Lung (tissue), 12 donors: ENCODE data around the gene TEAD4. TPM values are rescaled to one million over a fixed set of nuclear protein-coding genes. Genes with fewer than 3 reads are reported as not detected.

Source experiments
- ATAC-seq: fragments of 200-7000 bp; cut with Tn5 transposase; one replicate; pipeline ENCODE4 v1.9.1; 2020; ENCODE audit warnings: moderate number of reproducible peaks; ENCODE audit not compliant: insufficient read depth, low FRiP score
- DNase-seq, 3 donors: peaks; one replicate each; pipeline ENCODE4 v3.0.0-alpha.2; 2013 to 2017
- H3K27ac ChIP-seq, 2 donors: one replicate each; pipeline ENCODE4 v1.5.1; 2013; ENCODE audit warnings: mild to moderate bottlenecking in 2 of 2, moderate library complexity in 2 of 2, control low read depth in 1 of 2, inconsistent platforms in 1 of 2, low read depth in 1 of 2, low read length in 1 of 2
- H3K27me3 ChIP-seq, 3 donors: one replicate each; pipeline ENCODE4 v1.5.1; 2013; ENCODE audit warnings: low read length in 2 of 3; ENCODE audit not compliant: control insufficient read depth in 3 of 3, insufficient read depth in 3 of 3
- H3K36me3 ChIP-seq, 4 donors: one replicate each; pipeline ENCODE4 v1.5.1; 2013; ENCODE audit warnings: low read length in 4 of 4, mild to moderate bottlenecking in 1 of 4, moderate library complexity in 1 of 4; ENCODE audit not compliant: control insufficient read depth in 4 of 4, insufficient read depth in 4 of 4
- H3K4me1 ChIP-seq, 5 donors: one replicate each; pipeline ENCODE4 v1.5.1; 2013; ENCODE audit warnings: low read length in 5 of 5, mild to moderate bottlenecking in 2 of 5, moderate library complexity in 1 of 5; ENCODE audit not compliant: control insufficient read depth in 5 of 5, insufficient read depth in 5 of 5
- H3K4me3 ChIP-seq: one replicate; pipeline ENCODE4 v1.5.1; 2013; ENCODE audit warnings: mild to moderate bottlenecking, control low read depth, moderate library complexity
- H3K9ac ChIP-seq, 2 donors: one replicate each; pipeline ENCODE4 v1.5.1; 2013; ENCODE audit warnings: low read length in 2 of 2, control low read depth in 1 of 2; ENCODE audit not compliant: insufficient read depth in 1 of 2
- H3K9me3 ChIP-seq, 4 donors: one replicate each; pipeline ENCODE4 v1.5.1; 2013; ENCODE audit warnings: low read length in 3 of 4, mild to moderate bottlenecking in 1 of 4, moderate library complexity in 1 of 4; ENCODE audit not compliant: control insufficient read depth in 4 of 4, insufficient read depth in 3 of 4
- WGBS, 2 donors: extraction: QIAGEN DNeasy Blood & Tissue Kit; methylation state at CpG; one replicate each; pipeline ENCODE4 v1.1.7; 2013; 5-methylcytosine and 5-hydroxymethylcytosine counted together
- polyA plus RNA-seq, 2 donors: library from polyadenylated mRNA; stranded (reverse); fragments of 200-250 nt; gene quantifications; one replicate each; pipeline ENCODE4 v1.2.1, GENCODE V29; 2013
- total RNA-seq, 2 donors: library from RNA; depleted of rRNA in 1 of 2; stranded (reverse); fragments of >200 nt in 1 of 2; gene quantifications; one replicate each; pipeline ENCODE4 v1.2.1, GENCODE V29; 2014 to 2021
- TF ChIP-seq, protein P1 (sequence below): IDR thresholded peaks from 2 replicates; pipeline ENCODE4 v1.5.1; 2012; ENCODE audit warnings: mild to moderate bottlenecking; ENCODE audit errors: control extremely low read depth, extremely low read depth
- donor health status: control.
- donor health status: control.
- donor health status: Bipolar disorder and iron deficiency.
- donor health status: healthy.
- donor health status: DM: yes; HTN: yes; CAD: no.

The TEAD4 gene
- total and polyA plus RNA-seq, 4 donors = 7.1 to 36.3 (median 28.8) TPM

DNA sequence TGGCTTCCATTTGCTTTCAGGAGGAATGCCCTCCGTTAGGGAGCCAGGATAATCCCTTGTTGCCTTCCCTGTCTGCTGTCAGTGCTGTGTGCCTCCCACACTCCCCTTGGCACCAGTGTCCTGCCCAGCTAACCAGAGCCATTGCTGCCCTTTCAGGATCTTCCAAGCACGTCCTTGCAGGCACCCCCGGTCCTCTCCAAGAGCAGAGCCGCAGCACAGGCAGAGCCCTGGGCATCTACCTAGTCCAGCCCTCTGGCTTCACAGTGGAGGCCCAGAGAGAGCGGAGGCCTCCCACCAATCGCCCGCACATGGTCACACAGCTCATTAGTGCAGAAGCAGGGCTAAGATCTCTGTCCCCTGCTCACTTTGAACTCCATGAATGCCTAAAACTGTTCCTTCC, 79.0 kb downstream of the TEAD4 start:
- H3K9me3 ChIP-seq = no peaks in the 10 kb centered on the region
- no peaks in the 10 kb centered on the region for H3K27me3 ChIP-seq
- no peak overlapping the region for H3K9ac ChIP-seq
- H3K4me1 ChIP-seq = no peaks in the 10 kb centered on the region
- WGBS, 2 donors = 86 to 88% methylated on average over 7 of the region's 7 CpGs
- ATAC-seq (no peak), DNase-seq (no peak)
- TF ChIP-seq, protein P1, sequence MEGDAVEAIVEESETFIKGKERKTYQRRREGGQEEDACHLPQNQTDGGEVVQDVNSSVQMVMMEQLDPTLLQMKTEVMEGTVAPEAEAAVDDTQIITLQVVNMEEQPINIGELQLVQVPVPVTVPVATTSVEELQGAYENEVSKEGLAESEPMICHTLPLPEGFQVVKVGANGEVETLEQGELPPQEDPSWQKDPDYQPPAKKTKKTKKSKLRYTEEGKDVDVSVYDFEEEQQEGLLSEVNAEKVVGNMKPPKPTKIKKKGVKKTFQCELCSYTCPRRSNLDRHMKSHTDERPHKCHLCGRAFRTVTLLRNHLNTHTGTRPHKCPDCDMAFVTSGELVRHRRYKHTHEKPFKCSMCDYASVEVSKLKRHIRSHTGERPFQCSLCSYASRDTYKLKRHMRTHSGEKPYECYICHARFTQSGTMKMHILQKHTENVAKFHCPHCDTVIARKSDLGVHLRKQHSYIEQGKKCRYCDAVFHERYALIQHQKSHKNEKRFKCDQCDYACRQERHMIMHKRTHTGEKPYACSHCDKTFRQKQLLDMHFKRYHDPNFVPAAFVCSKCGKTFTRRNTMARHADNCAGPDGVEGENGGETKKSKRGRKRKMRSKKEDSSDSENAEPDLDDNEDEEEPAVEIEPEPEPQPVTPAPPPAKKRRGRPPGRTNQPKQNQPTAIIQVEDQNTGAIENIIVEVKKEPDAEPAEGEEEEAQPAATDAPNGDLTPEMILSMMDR = no peak
- H3K4me3 ChIP-seq = no peak overlapping the region
- H3K27ac ChIP-seq = no peak overlapping the region
- peaks cover 0 to 32% (median 0%) of the 10 kb centered on the region in 4 donors for H3K36me3 ChIP-seq

DNA sequence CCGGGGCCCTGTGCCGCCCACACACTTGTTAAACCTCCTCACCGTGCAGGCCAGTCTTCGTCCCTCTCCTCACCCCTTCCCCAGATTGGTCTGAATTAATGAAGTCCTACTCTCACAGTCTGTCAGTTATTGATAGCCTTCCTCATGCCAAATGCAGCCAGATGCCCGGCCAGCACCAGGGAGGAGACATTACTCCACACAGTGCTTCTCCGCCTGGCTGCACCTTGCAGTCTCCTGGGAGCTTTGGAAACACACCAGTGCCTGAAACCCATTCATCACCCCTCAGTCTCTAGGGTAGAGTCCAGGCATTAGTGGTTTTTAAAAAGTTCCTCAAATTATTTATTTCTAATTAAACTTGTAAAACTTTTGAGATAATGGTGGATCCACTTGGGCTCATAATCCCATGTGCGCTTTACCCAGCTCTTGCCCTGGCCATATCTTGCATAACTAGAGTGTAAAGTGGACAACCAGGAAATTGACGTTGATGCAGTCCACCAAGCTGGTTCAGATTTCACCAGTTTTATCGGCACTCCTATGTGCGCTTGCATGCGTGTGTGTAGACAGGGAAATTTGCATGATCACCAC, 79.8 kb downstream of the TEAD4 start:
- Histone ChIP-seq H3K9ac (no peak overlapping the region), H3K27ac (no peak overlapping the region), H3K9me3 (no peaks in the 10 kb centered on the region), H3K27me3 (no peaks in the 10 kb centered on the region), H3K4me1 (no peaks in the 10 kb centered on the region), H3K36me3 (peaks cover 0 to 32% (median 0%) of the 10 kb centered on the region in 4 donors), H3K4me3 (no peak overlapping the region)
- WGBS, 2 donors = 90 to 92% methylated on average over 11 of the region's 11 CpGs
- ATAC-seq (no peak), DNase-seq (no peak)
- TF ChIP-seq, protein P1 = no peak

DNA sequence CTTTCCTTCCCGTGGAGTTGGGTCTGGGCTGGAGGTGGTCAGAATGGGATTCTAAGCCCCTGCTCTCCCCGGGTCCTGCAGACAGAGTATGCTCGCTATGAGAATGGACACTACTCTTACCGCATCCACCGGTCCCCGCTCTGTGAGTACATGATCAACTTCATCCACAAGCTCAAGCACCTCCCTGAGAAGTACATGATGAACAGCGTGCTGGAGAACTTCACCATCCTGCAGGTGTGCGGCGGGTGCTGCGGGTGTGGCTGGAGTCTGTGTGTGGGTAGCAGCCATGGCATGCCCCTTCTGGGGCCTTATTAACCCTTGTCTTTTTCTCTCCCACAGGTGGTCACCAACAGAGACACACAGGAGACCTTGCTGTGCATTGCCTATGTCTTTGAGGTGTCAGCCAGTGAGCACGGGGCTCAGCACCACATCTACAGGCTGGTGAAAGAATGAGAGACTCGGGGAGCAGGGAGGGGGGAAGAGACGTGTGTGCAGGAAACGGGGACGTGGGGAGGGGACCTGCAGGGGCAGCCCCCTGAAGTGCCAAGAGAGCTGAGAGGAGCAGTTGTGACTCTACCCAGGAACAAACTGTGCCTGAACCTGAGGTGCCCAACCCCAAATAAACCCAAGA, 80.9 kb downstream of the TEAD4 start:
- TF ChIP-seq, protein P1 = no peak
- Histone ChIP-seq H3K4me3 (no peak overlapping the region), H3K4me1 (peaks cover 0 to 2% (median 0%) of the 10 kb centered on the region in 5 donors), H3K9me3 (no peaks in the 10 kb centered on the region), H3K36me3 (peaks cover 0 to 31% (median 0%) of the 10 kb centered on the region in 4 donors), H3K9ac (no peak overlapping the region), H3K27me3 (no peaks in the 10 kb centered on the region), H3K27ac (no peak overlapping the region)
- 94 to 95% methylated on average over 15 of the region's 15 CpGs for WGBS, 2 donors
- DNase-seq = no peak
- ATAC-seq = no peak
